Keratinocyte (primary cell): ENCODE measurements around the gene FMNL3. TPM values are rescaled to one million over a fixed set of nuclear protein-coding genes. Genes with fewer than 3 reads are reported as not detected.
A peak's percentile ranks its signal among the peaks of the same experiment; 100 is the strongest.

Experiments
- DNase-seq: peaks from one replicate; pipeline ENCODE4 v3.0.0-alpha.2; 2011; ENCODE audit warnings: low read depth, missing footprints, low spot score
- FAIRE-seq: peaks from 2 replicates; lab custom pipeline; 2011; peaks lifted over from hg19 to GRCh38; lab: Jason Lieb, UNC
- H2AFZ ChIP-seq: 2 replicates; pipeline ENCODE4 v1.6.0; 2012; ENCODE audit warnings: low read length, control low read depth, inconsistent platforms; ENCODE audit not compliant: control insufficient read depth
- H3K27ac ChIP-seq: 2 replicates; pipeline ENCODE4 v1.5.1; 2011; ENCODE audit warnings: low read length; ENCODE audit not compliant: control insufficient read depth, insufficient read depth
- H3K27me3 ChIP-seq: 3 replicates; pipeline ENCODE4 v1.6.0; 2011; ENCODE audit warnings: low read length; ENCODE audit not compliant: control insufficient read depth, insufficient read depth; ENCODE audit errors: extremely low read depth
- H3K36me3 ChIP-seq, 2 experiments: 2 replicates in 1 of 2; 3 replicates in 1 of 2; pipeline ENCODE4 v1.5.1; 2011; ENCODE audit warnings: low read length in 2 of 2, mild to moderate bottlenecking in 1 of 2; ENCODE audit not compliant: control insufficient read depth in 2 of 2, insufficient read depth in 2 of 2; ENCODE audit errors: extremely low read depth in 1 of 2
- H3K4me1 ChIP-seq: 3 replicates; pipeline ENCODE4 v1.5.1; 2011; ENCODE audit warnings: low read length; ENCODE audit not compliant: control insufficient read depth, insufficient read depth; ENCODE audit errors: extremely low read depth
- H3K4me2 ChIP-seq: 3 replicates; pipeline ENCODE4 v1.6.0; 2011; ENCODE audit warnings: low read depth, low read length; ENCODE audit not compliant: control insufficient read depth, insufficient read depth; ENCODE audit errors: extremely low read depth
- H3K4me3 ChIP-seq, 3 experiments: fragments of 200-600 bp in 1 of 3; sonication (generic) in 1 of 3; 2 replicates in 2 of 3; 3 replicates in 1 of 3; pipeline ENCODE4 v1.5.1; 2011 to 2016; ENCODE audit warnings: low read length in 3 of 3, mild to moderate bottlenecking in 3 of 3, control low read depth in 2 of 3, inconsistent platforms in 1 of 3, low read depth in 1 of 3, mixed read lengths in 1 of 3, mixed run types in 1 of 3, moderate library complexity in 1 of 3; ENCODE audit not compliant: control insufficient read depth in 2 of 3, insufficient read depth in 2 of 3; ENCODE audit errors: extremely low read depth in 1 of 3
- H3K79me2 ChIP-seq: 2 replicates; pipeline ENCODE4 v1.6.0; 2012; ENCODE audit warnings: low read length; ENCODE audit not compliant: control insufficient read depth, insufficient read depth
- H3K9ac ChIP-seq: 3 replicates; pipeline ENCODE4 v1.6.0; 2011; ENCODE audit warnings: low read length; ENCODE audit not compliant: control insufficient read depth, insufficient read depth; ENCODE audit errors: extremely low read depth
- H3K9me1 ChIP-seq: 3 replicates; pipeline ENCODE4 v1.6.0; 2011; ENCODE audit warnings: low read length; ENCODE audit not compliant: control insufficient read depth, insufficient read depth; ENCODE audit errors: extremely low read depth
- H3K9me3 ChIP-seq: 2 replicates; pipeline ENCODE4 v1.5.1; 2012; ENCODE audit warnings: low read depth, low read length; ENCODE audit not compliant: control insufficient read depth
- H4K20me1 ChIP-seq: 3 replicates; pipeline ENCODE4 v1.6.0; 2011; ENCODE audit warnings: low read length; ENCODE audit not compliant: control insufficient read depth, insufficient read depth; ENCODE audit errors: extremely low read depth
- EZH2 ChIP-seq: IDR thresholded peaks from one replicate; pipeline ENCODE4 v1.6.1; 2012; ENCODE audit warnings: inconsistent platforms, mild to moderate bottlenecking, low read length, moderate library complexity
- dilution Hi-C: fragments of 300-500 bp; cut with MboI; formaldehyde crosslinking; loops from one replicate; pipeline ENCODE4 v1.7.0; 2020; ENCODE audit warnings: low sequenced_read_pairs; ENCODE audit not compliant: extremely low pct_ligation_motif_present
- polyA plus RNA-seq, 5 experiments: library from polyadenylated mRNA; depleted of rRNA in 3 of 5; stranded (reverse) in 3 of 5; stranded (forward) in 1 of 5; unstranded in 1 of 5; fragments of >200 nt; gene quantifications; 1 replicate in 1 of 5; 2 replicates in 3 of 5; 3 replicates in 1 of 5; pipeline versions ENCODE4 v1.2.1 to v1.2.3, GENCODE V29; 2011 to 2012; ENCODE audit warnings: missing spikeins in 2 of 5, low read depth in 1 of 5, low replicate concordance in 1 of 5
- TF ChIP-seq, protein P1 (sequence below), 3 experiments: IDR thresholded peaks in 1 of 3; conservative IDR thresholded peaks in 1 of 3; optimal IDR thresholded peaks in 1 of 3; 2 replicates in 2 of 3; 3 replicates in 1 of 3; pipeline versions ENCODE3 to v1.5.1; 2011; ENCODE audit warnings: low read length in 3 of 3, mild to moderate bottlenecking in 3 of 3, moderate library complexity in 2 of 3, control low read depth in 1 of 3, inconsistent platforms in 1 of 3; ENCODE audit not compliant: insufficient read depth in 2 of 3; ENCODE audit errors: extremely low read depth in 1 of 3

FMNL3 gene
- polyA plus RNA-seq, 1 donor (not counting 4 experiments of a cell fraction or from before 2014, with no cell fraction given): 1.1 TPM

DNA sequence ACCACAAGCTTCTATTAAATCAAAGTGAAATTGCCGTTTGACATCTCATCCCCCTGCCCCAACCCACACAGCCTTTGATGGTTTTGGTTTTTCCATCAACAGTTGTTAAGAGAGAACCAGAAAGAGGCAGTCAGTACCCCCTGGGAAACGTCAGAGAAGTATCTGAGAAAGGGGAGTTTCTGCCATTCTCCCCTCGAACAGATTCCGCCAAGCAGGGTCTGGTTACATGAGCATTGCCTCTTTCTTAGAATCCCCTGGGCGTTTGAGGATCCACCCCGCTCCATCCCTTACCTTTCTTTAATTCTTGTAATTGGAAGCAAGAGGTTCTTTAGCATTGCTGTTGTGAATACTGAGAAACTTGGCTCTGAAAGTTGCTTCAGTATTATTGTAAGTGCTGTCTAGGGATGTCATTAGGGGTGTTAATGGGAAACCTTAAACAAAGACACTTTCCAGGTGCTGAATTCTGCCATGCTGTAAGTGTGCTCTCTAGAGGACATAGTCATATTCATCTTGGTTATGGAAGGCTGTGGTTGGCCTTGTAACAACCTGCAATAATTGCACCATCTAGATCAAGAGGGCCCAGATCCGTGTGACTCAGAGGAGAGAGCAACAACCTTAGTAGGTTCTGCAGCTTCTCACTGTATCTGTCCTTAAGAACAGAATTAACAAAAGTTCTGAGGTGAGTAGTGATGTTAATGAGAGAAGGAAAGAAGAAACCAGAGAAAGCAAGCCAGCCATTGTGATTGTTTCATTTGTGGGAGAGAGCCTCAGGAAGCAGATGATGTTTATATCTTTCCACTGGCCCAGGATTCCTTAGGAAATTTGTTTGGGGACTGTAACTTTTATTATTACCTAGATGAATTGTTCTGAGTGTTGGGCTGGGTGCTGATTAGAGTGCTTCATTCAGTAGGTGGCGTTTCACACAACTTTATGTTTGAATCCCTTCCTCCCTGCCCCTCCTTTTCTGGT is 43.1 kb upstream of the FMNL3 start:
- H3K27ac ChIP-seq: peak overlapping the region; percentile 94

DNA sequence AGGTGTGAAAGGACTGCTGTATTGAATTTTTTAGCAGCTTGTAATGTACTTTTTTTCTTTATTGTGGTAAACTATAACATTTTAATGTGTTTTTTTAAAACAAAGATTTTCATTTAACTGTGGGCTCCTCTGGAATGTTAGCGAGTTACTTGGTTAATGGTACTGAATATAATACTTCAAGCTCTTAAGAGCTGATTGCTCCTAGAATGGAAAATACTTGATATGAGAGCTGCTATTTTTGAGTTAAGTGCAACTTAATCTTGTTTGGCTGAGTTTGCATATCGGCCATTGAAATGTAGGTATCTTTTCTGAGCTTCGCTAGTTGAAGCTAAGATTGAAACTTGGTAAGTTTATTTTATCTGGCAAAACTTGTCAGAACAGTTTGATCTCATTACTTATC is 41.6 kb upstream of the FMNL3 start:
- TF ChIP-seq, protein P1, sequence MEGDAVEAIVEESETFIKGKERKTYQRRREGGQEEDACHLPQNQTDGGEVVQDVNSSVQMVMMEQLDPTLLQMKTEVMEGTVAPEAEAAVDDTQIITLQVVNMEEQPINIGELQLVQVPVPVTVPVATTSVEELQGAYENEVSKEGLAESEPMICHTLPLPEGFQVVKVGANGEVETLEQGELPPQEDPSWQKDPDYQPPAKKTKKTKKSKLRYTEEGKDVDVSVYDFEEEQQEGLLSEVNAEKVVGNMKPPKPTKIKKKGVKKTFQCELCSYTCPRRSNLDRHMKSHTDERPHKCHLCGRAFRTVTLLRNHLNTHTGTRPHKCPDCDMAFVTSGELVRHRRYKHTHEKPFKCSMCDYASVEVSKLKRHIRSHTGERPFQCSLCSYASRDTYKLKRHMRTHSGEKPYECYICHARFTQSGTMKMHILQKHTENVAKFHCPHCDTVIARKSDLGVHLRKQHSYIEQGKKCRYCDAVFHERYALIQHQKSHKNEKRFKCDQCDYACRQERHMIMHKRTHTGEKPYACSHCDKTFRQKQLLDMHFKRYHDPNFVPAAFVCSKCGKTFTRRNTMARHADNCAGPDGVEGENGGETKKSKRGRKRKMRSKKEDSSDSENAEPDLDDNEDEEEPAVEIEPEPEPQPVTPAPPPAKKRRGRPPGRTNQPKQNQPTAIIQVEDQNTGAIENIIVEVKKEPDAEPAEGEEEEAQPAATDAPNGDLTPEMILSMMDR (optimal IDR thresholded peaks at IDR 0.05 in 1 of 3, IDR thresholded peaks at IDR 0.05 in 1 of 3, conservative IDR thresholded peaks at IDR 0.05 in 1 of 3; ENCODE audit: extremely low read depth in 1 of 3, insufficient read depth in 2 of 3, low read length in 3 of 3): no peak
- dilution Hi-C loops: no loop called here
- no peak overlapping the region for H3K9ac ChIP-seq
- H3K9me1 ChIP-seq: no peaks in the 10 kb centered on the region
- no peaks in the 10 kb centered on the region for H3K9me3 ChIP-seq
- no peak for FAIRE-seq
- peaks cover 99% of the 10 kb centered on the region for H3K79me2 ChIP-seq
- DNase-seq: no peak
- H3K4me2 ChIP-seq: peak overlapping the region; percentile 29
- no peak overlapping the region for H2AFZ ChIP-seq
- peaks cover 8 to 34% of the 10 kb centered on the region in 2 experiments for H3K36me3 ChIP-seq
- no peak overlapping the region for H3K4me3 ChIP-seq
- H3K27me3 ChIP-seq: no peaks in the 10 kb centered on the region
- H3K4me1 ChIP-seq: peaks cover 36% of the 10 kb centered on the region
- peak overlapping the region; percentile 37 for H3K27ac ChIP-seq
- H4K20me1 ChIP-seq: peaks cover 28% of the 10 kb centered on the region

More for the DNA sequence above, 43.1 kb upstream of the FMNL3 start:
- FAIRE-seq: peak; percentile 69
- no peak overlapping the region for H2AFZ ChIP-seq
- H3K9me1 ChIP-seq: no peaks in the 10 kb centered on the region
- H3K4me3 ChIP-seq: peak overlapping the region in 1 of 3 experiments; percentile 58
- H4K20me1 ChIP-seq: peaks cover 20% of the 10 kb centered on the region
- H3K4me2 ChIP-seq: peak overlapping the region; percentile 83
- peaks cover 9 to 33% of the 10 kb centered on the region in 2 experiments for H3K36me3 ChIP-seq
- no peaks in the 10 kb centered on the region for H3K9me3 ChIP-seq
- H3K4me1 ChIP-seq: peaks cover 28% of the 10 kb centered on the region
- DNase-seq: no peak
- H3K9ac ChIP-seq: peak overlapping the region; percentile 71
- peaks cover 96% of the 10 kb centered on the region for H3K79me2 ChIP-seq
- TF ChIP-seq EZH2: no peak
- TF ChIP-seq, protein P1 (optimal IDR thresholded peaks at IDR 0.05 in 1 of 3, IDR thresholded peaks at IDR 0.05 in 1 of 3, conservative IDR thresholded peaks at IDR 0.05 in 1 of 3; ENCODE audit: extremely low read depth in 1 of 3, insufficient read depth in 2 of 3, low read length in 3 of 3): peak in 2 of 3 experiments; percentile 2 to 21
- no peaks in the 10 kb centered on the region for H3K27me3 ChIP-seq
- dilution Hi-C loops: no loop called here
